Peyer's patch (tissue), 4 donors: Measurements from ENCODE around the gene MME.

ENCODE experiments used
- POLR2A ChIP-seq, 2 donors: fragments of 450-650 bp; IDR thresholded peaks; one replicate each; pipeline ENCODE4 v1.5.1; 2017; ENCODE audit warnings: antibody characterized with exemption in 2 of 2, mild to moderate bottlenecking in 2 of 2, moderate library complexity in 2 of 2
- TF ChIP-seq, protein P1 (sequence below), 6 experiments: fragments of 450-650 bp in 4 of 6; fragments of 200-600 bp in 2 of 6; sonication (generic) in 1 of 6; IDR thresholded peaks; one replicate each; pipeline ENCODE4 v1.5.1; 2017 to 2019; ENCODE audit warnings: antibody characterized with exemption in 6 of 6, mild to moderate bottlenecking in 3 of 6, moderate library complexity in 1 of 6

DNA sequence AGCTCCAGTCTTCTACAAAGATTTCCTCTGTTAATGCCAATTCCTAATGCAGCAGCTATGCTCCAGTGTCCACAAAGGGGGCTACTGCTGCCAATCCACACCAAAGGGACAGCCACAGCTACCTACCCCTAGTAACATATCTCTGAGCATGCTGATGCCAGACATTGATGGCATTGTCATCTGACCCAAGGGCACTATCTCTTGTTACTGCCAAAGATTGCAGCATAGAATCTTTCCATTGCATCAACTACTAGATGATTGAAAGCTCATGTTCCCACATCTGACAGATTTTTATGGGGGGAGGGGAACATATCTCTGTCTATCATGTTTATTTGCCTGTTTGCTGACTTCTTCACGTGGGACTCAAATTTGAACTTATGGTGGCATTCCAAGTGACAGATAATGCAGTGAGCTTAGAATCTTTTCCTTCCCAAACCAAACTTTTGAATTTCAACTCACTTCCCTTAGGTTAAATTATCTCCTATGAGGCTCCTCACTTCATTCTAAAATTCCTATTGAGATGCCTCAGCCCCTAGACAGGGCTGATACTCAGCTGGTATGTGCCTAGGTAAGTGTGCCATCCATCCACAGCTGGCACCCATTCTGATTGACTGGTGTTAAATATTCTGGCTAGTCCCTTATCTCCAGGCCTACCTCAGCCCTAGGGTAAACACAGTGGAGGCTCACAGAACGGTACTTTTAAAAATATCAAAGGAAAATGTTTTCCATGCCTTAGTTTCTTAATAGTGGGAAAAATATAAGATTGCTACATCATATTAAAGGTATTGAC, 113.0 kb downstream of the MME start:
- TF ChIP-seq, protein P1, sequence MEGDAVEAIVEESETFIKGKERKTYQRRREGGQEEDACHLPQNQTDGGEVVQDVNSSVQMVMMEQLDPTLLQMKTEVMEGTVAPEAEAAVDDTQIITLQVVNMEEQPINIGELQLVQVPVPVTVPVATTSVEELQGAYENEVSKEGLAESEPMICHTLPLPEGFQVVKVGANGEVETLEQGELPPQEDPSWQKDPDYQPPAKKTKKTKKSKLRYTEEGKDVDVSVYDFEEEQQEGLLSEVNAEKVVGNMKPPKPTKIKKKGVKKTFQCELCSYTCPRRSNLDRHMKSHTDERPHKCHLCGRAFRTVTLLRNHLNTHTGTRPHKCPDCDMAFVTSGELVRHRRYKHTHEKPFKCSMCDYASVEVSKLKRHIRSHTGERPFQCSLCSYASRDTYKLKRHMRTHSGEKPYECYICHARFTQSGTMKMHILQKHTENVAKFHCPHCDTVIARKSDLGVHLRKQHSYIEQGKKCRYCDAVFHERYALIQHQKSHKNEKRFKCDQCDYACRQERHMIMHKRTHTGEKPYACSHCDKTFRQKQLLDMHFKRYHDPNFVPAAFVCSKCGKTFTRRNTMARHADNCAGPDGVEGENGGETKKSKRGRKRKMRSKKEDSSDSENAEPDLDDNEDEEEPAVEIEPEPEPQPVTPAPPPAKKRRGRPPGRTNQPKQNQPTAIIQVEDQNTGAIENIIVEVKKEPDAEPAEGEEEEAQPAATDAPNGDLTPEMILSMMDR (IDR thresholded peaks at IDR 0.05) = no peak
- TF ChIP-seq POLR2A (IDR thresholded peaks at IDR 0.05) = no peak
